ENCODE results near the gene HSD17B2. TPM values are rescaled to one million over a fixed set of nuclear protein-coding genes. Genes with fewer than 3 reads are reported as not detected.

The HSD17B2 gene
- total and polyA plus RNA-seq, 4 donors = 2.7 to 6.2 (median 3.1) TPM

- Histone ChIP-seq H3K27me3 (ENCODE audit: control insufficient read depth in 3 of 3, insufficient read depth in 3 of 3, low read length in 2 of 3) (no peaks in the 10 kb centered on the region), H3K9me3 (ENCODE audit: control insufficient read depth in 4 of 4, insufficient read depth in 3 of 4, low read length in 3 of 4) (no peaks in the 10 kb centered on the region), H3K36me3 (ENCODE audit: control insufficient read depth in 4 of 4, insufficient read depth in 4 of 4, low read length in 4 of 4) (no peaks in the 10 kb centered on the region), H3K4me3 (no peak overlapping the region), H3K27ac (ENCODE audit: low read depth in 1 of 2, low read length in 1 of 2) (no peak overlapping the region), H3K4me1 (ENCODE audit: control insufficient read depth in 5 of 5, insufficient read depth in 5 of 5, low read length in 5 of 5) (peaks cover 0 to 6% (median 0%) of the 10 kb centered on the region in 5 donors), H3K9ac (ENCODE audit: insufficient read depth in 1 of 2, low read length in 2 of 2) (no peak overlapping the region)
- ATAC-seq (ENCODE audit: insufficient read depth, low FRiP score) (no peak), DNase-seq (no peak)
- 91 to 95% methylated on average over 4 of the region's 4 CpGs for WGBS, 2 donors
- TF ChIP-seq, protein P1, sequence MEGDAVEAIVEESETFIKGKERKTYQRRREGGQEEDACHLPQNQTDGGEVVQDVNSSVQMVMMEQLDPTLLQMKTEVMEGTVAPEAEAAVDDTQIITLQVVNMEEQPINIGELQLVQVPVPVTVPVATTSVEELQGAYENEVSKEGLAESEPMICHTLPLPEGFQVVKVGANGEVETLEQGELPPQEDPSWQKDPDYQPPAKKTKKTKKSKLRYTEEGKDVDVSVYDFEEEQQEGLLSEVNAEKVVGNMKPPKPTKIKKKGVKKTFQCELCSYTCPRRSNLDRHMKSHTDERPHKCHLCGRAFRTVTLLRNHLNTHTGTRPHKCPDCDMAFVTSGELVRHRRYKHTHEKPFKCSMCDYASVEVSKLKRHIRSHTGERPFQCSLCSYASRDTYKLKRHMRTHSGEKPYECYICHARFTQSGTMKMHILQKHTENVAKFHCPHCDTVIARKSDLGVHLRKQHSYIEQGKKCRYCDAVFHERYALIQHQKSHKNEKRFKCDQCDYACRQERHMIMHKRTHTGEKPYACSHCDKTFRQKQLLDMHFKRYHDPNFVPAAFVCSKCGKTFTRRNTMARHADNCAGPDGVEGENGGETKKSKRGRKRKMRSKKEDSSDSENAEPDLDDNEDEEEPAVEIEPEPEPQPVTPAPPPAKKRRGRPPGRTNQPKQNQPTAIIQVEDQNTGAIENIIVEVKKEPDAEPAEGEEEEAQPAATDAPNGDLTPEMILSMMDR (IDR thresholded peaks at IDR 0.05; ENCODE audit: control extremely low read depth, extremely low read depth) = no peak
Measured at GRCh38 chr16:82037251-82037650, 2.2 kb downstream of the HSD17B2 start.

DNA sequence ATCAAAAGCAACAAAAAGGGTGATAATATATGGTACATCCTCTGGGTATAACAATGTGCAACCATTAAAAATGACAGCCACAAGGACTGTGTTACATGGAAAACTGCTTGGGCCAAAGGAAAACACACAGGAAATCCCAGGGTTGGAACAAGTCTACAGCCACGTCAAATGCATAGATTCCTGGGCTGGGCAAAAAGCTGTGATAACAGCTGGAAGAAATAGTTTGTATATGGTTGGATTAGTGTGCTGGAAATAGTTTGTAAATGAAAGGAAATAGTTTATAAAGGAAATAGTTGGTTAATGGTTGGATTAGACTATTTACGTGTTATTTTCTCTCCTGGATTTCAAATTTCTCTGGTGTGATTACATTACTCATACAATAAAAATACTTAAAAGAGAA lies 2.6 kb downstream of the HSD17B2 start:
- no peak overlapping the region for H3K4me3 ChIP-seq
- H3K27me3 ChIP-seq (ENCODE audit: control insufficient read depth in 3 of 3, insufficient read depth in 3 of 3, low read length in 2 of 3) = no peaks in the 10 kb centered on the region
- 58 to 60% methylated on average over 2 of the region's 2 CpGs for WGBS, 2 donors
- DNase-seq (peak; percentile 39 to 70 (median 67)), ATAC-seq (ENCODE audit: insufficient read depth, low FRiP score) (no peak)
- no peak overlapping the region for H3K27ac ChIP-seq (ENCODE audit: low read depth in 1 of 2, low read length in 1 of 2)
- H3K9ac ChIP-seq (ENCODE audit: insufficient read depth in 1 of 2, low read length in 2 of 2) = no peak overlapping the region
- no peaks in the 10 kb centered on the region for H3K9me3 ChIP-seq (ENCODE audit: control insufficient read depth in 4 of 4, insufficient read depth in 3 of 4, low read length in 3 of 4)
- H3K36me3 ChIP-seq (ENCODE audit: control insufficient read depth in 4 of 4, insufficient read depth in 4 of 4, low read length in 4 of 4) = no peaks in the 10 kb centered on the region
- peaks cover 0 to 4% (median 0%) of the 10 kb centered on the region in 5 donors for H3K4me1 ChIP-seq (ENCODE audit: control insufficient read depth in 5 of 5, insufficient read depth in 5 of 5, low read length in 5 of 5)
- TF ChIP-seq, protein P1 (IDR thresholded peaks at IDR 0.05; ENCODE audit: control extremely low read depth, extremely low read depth) = no peak

- WGBS, 2 donors = 58 to 83% methylated on average over 3 of the region's 3 CpGs
Measured at GRCh38 chr16:82040296-82040695, 5.2 kb downstream of the HSD17B2 start.

More at GRCh38 chr16:82040296-82040695, 5.2 kb downstream of the HSD17B2 start:
- DNase-seq (no peak), ATAC-seq (ENCODE audit: insufficient read depth, low FRiP score) (no peak)
- H3K27ac ChIP-seq (ENCODE audit: low read depth in 1 of 2, low read length in 1 of 2) = no peak overlapping the region
- TF ChIP-seq, protein P1 (IDR thresholded peaks at IDR 0.05; ENCODE audit: control extremely low read depth, extremely low read depth) = no peak
- no peaks in the 10 kb centered on the region for H3K27me3 ChIP-seq (ENCODE audit: control insufficient read depth in 3 of 3, insufficient read depth in 3 of 3, low read length in 2 of 3)
- peaks cover 0 to 12% (median under 1%) of the 10 kb centered on the region in 5 donors for H3K4me1 ChIP-seq (ENCODE audit: control insufficient read depth in 5 of 5, insufficient read depth in 5 of 5, low read length in 5 of 5)
- no peaks in the 10 kb centered on the region for H3K9me3 ChIP-seq (ENCODE audit: control insufficient read depth in 4 of 4, insufficient read depth in 3 of 4, low read length in 3 of 4)
- no peak overlapping the region for H3K9ac ChIP-seq (ENCODE audit: insufficient read depth in 1 of 2, low read length in 2 of 2)
- no peak overlapping the region for H3K4me3 ChIP-seq
- H3K36me3 ChIP-seq (ENCODE audit: control insufficient read depth in 4 of 4, insufficient read depth in 4 of 4, low read length in 4 of 4) = no peaks in the 10 kb centered on the region
